GM10248 (cell line): ENCODE results near the gene MBD6.

Experiments
- CTCF ChIA-PET: fragments of 300-600 bp; sonication (Branson Sonifier 250); formaldehyde crosslinking; extraction: SDS; loops from one replicate; lab custom pipeline; 2021; ENCODE audit warnings: antibody characterized with exemption; lab: Yijun Ruan, JAX
- POLR2A ChIA-PET: fragments of 350-650 bp; sonication (Branson Sonifier 250); formaldehyde crosslinking; extraction: SDS; loops from one replicate; lab custom pipeline; 2020; ENCODE audit warnings: antibody characterized with exemption; lab: Yijun Ruan, JAX
- DNase-seq: peaks from one replicate; pipeline ENCODE4 v3.0.0; 2012; ENCODE audit errors: extremely low spot score
- TF ChIP-seq, protein P1 (sequence below): IDR thresholded peaks from 2 replicates; pipeline ENCODE4 v1.5.1; 2012; ENCODE audit warnings: mild to moderate bottlenecking, low read depth; ENCODE audit errors: extremely low read depth, missing control alignments, control extremely low read depth

The MBD6 gene

DNA sequence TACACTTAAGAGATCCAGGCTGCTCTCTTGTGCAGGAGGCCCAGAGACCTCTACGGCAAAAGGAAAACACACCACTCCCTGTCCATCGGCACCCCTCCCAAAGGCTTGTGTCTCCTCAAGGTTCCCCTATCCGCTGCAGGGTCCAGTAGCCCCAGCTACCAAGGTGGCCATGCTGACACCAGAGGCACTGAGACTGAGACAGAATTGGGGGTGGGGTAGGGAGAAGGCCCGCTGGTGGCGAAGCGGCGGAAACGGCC lies 2.9 kb upstream of the MBD6 start:
- TF ChIP-seq, protein P1, sequence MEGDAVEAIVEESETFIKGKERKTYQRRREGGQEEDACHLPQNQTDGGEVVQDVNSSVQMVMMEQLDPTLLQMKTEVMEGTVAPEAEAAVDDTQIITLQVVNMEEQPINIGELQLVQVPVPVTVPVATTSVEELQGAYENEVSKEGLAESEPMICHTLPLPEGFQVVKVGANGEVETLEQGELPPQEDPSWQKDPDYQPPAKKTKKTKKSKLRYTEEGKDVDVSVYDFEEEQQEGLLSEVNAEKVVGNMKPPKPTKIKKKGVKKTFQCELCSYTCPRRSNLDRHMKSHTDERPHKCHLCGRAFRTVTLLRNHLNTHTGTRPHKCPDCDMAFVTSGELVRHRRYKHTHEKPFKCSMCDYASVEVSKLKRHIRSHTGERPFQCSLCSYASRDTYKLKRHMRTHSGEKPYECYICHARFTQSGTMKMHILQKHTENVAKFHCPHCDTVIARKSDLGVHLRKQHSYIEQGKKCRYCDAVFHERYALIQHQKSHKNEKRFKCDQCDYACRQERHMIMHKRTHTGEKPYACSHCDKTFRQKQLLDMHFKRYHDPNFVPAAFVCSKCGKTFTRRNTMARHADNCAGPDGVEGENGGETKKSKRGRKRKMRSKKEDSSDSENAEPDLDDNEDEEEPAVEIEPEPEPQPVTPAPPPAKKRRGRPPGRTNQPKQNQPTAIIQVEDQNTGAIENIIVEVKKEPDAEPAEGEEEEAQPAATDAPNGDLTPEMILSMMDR: no peak
- peak; percentile 39 for DNase-seq
- ChIA-PET CTCF (interaction anchor here (0.9 to 1.5 kb wide), 3 partner anchors 14 to 67 kb away, joined by 3 to 4 read pairs (median 3); no protein-coding TSS in a partner anchor), POLR2A (interaction anchor here (0.5 to 2.1 kb wide), 12 partner anchors 9 to 293 kb away, joined by 3 to 7 read pairs (median 5); partner anchors contain the start of genes ARHGAP9, ARHGEF25, DCTN2 and GLI1)

DNA sequence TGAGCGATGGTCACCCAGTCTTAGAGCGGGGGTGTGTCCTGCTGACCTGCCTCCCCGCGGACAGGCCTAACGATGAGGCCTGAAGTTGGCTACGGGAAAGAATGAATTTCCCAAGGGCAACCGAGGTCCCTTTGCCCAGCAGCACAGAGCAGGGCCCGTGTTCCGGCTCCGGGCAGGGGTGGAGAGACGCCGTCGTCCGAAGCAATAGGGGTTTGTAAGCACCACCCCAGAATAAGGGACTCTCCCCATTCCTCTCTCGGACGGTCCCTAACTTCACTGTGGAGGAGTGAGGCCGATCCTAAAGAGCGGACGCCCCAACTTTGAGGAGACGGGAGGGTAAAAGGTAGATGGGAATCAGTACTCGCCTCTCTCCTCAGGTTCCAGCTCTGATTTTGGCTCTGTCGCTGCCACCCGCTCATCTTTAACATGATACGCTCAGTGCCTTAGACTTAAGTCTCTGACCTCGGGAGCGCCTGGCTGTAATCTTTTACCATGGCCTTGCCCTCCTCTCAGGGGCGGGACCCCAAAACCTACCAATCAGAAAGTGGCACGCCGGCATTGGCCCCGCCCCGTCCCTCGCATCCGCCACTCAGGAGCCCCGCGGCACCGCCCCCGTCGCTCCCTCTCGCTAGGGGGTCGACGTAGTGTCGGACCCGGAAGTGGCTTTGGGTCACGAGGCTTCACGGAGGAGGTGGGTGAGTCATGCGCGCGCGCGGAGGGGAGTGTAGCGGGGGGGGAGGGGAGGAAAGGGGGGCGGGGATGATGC lies 2.4 kb upstream of the MBD6 start, which contains the start of gene DDIT3:
Gene DDIT3 (minus strand): TSS at position 462 of the 766 bp plus-strand sequence. CDS start 3,108 bp downstream, outside the sequence.
- ChIA-PET CTCF (interaction anchor here (1.5 kb wide), 2 partner anchors 14 to 67 kb away, joined by 3 read pairs; no protein-coding TSS in a partner anchor), POLR2A (interaction anchor here (0.5 to 2.1 kb wide), 16 partner anchors 10 to 294 kb away, joined by 3 to 7 read pairs (median 5); partner anchors contain the start of genes ARHGAP9, ARHGEF25, DCTN2 and GLI1)
- peak; percentile 97 for DNase-seq
- TF ChIP-seq, protein P1: no peak

DNA sequence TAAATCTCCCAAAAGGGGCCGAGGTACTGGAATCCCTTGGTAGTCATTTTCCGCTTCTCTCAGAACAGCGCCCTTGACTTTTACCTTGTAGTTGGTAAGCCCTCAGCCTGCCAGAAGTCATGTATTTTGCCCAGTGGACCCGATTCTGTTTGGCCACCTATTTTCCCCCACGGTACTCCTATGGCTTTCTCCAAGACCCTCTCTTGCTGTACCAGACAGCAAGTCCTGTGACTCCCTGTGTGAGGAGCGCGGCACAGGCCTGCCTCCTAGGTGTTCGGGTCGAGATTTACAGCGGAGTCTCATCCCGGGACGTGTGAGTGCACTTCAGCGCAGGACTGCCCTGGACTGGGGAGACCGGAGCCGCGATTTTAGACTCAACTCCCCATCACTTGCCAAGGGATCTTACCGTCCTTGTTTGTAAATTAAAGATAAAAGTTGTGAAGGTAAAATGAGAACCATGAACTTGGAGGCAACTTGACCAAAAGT lies 1.1 kb upstream of the MBD6 start:
- CTCF ChIA-PET: no interaction called here
- POLR2A ChIA-PET: interaction anchor here (1.2 kb wide), 1 partner anchor 70 kb away, joined by 5 read pairs; the partner anchor contains the start of gene PIP4K2C
- TF ChIP-seq, protein P1: no peak
- DNase-seq: no peak

DNA sequence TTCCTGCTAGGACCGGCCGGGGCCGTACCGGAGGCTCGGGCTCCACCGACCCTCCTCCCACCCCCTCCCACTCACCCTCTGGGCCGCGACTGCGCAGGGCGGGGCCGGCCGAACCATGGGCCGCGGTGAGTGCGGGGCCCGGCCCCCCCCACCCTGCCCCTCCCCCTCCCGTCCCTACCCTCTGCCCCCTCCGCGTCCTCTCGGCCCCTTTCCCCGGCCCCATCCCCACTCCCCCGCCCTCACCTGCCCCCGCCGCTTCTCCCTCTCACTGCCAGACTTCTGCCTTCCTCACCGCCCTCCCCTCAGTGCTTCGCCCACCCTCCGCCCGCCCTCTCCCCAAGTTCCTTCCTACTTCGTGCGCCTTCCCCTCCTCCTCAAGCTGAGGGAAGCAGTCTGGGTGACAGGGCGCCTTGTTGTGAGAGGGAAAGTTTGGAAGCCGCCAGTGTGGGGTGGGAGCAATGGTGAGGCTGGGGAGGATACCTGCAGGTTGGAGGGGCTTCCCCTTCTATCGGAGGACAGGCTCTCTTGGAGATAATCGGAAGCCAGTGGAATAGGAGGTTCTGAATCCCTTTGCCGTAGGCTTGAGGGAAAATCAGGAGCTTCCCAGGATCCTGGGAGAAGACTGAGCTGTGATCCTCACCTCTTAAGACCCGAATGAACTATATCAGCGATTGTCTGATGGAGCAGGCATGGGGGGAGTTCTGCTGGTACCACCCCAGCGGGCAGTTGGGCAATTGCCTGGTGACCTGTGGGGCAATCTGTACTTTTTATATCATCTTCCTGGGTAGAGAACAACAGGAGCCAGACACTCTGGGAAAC lies 472 bp downstream of the MBD6 start:
- ChIA-PET POLR2A (no interaction called here), CTCF (interaction anchor here (1.0 to 3.4 kb wide), 4 partner anchors 9 to 111 kb away, joined by 3 to 13 read pairs (median 6); no protein-coding TSS in a partner anchor)
- TF ChIP-seq, protein P1: no peak
- DNase-seq: no peak

DNA sequence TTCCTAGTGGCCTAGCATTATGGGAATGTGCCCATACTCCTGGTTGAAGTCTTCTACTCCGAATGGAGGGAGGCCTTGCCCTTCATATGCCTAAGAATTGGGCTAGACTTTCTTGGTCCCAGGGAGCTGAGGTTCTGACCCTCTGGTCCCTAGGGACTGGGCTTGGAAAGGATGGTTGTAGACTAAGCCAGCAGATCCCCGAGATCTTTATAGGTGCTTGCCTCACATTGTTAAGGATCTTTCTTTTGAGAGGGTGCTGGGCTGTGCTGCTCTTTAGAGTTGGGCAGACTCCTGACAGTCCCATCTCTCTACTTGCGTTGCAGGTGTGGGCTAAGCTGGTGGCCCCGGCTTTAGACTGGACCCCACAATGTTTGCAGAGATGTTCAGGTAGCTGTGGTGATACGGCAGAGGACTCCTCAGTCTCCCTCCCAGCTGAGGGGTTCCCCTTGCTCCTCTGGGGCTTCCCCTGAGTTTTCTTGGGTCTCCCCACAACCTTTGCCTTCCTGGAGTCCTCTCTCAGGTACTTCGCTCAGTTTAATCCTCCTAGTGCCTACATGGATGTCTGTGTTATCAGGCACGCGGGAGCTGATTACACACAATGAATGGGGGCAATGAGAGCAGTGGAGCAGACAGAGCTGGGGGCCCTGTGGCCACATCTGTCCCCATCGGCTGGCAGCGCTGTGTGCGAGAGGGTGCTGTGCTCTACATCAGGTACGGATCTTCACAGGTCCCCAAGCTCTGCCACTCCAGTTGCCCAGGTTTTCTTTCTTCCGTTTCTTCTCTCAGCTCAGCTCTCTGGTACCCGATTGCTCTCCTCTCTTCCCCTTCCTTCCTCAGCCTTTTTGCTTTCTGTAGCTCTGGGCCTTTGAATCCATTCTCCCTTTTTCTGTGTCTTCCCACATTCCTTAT lies 1.3 kb downstream of the MBD6 start:
- TF ChIP-seq, protein P1: no peak
- DNase-seq: no peak
- POLR2A ChIA-PET: no interaction called here
- CTCF ChIA-PET: interaction anchor here (0.6 to 3.4 kb wide), 8 partner anchors 9 to 110 kb away, joined by 3 to 13 read pairs (median 4); partner anchors contain the start of gene DCTN2
